Naive thymus-derived CD4-positive, alpha-beta T cell (primary cell): Measurements from ENCODE around the gene GHRH. TPM values are rescaled to one million over a fixed set of nuclear protein-coding genes. Genes with fewer than 3 reads are reported as not detected.
A peak's percentile ranks its signal among the peaks of the same experiment; 100 is the strongest.

Experiments used
- ATAC-seq: fragments of 150-1000 bp; cut with Tn5 transposase; 2 replicates; pipeline ENCODE4 v1.10.0; 2021; ENCODE audit warnings: mild to moderate bottlenecking, moderate library complexity
- CTCF ChIA-PET: fragments of 350-600 bp; sonication (Branson Sonifier 250); formaldehyde crosslinking; loops from one replicate; lab custom pipeline; 2021; ENCODE audit warnings: antibody characterized with exemption; lab: Charles Lee
- POLR2A ChIA-PET: fragments of 350-600 bp; sonication (Branson Sonifier 250); formaldehyde crosslinking; loops from one replicate; lab custom pipeline; 2021; ENCODE audit warnings: antibody characterized with exemption, inconsistent platforms; lab: Charles Lee
- DNase-seq, 9 donors: peaks; one replicate each; pipeline versions ENCODE4 v3.0.0 to v3.0.0-alpha.2; 2020 to 2022; ENCODE audit warnings: mixed read lengths in 1 of 9
- H3K27ac ChIP-seq: one replicate; pipeline ENCODE4 v1.7.0; 2013; ENCODE audit warnings: mild to moderate bottlenecking, low read depth, low read length, moderate library complexity
- H3K27me3 ChIP-seq, 2 donors: one replicate each; pipeline ENCODE4 v1.7.0; 2013; ENCODE audit warnings: low read length in 2 of 2, mild to moderate bottlenecking in 2 of 2, moderate library complexity in 2 of 2; ENCODE audit not compliant: control insufficient read depth in 2 of 2, insufficient read depth in 2 of 2
- H3K36me3 ChIP-seq, 3 experiments: 1 replicate in 2 of 3; 2 replicates in 1 of 3; pipeline ENCODE4 v1.7.0; 2013; ENCODE audit warnings: low read length in 3 of 3, mild to moderate bottlenecking in 3 of 3, moderate library complexity in 1 of 3; ENCODE audit not compliant: insufficient read depth in 3 of 3, control insufficient read depth in 2 of 3
- H3K4me1 ChIP-seq, 2 donors: one replicate each; pipeline ENCODE4 v1.7.0; 2013; ENCODE audit warnings: low read length in 2 of 2, mild to moderate bottlenecking in 2 of 2, moderate library complexity in 1 of 2; ENCODE audit not compliant: control insufficient read depth in 2 of 2, insufficient read depth in 2 of 2
- H3K4me3 ChIP-seq: 2 replicates; pipeline ENCODE4 v1.7.0; 2013; ENCODE audit warnings: mild to moderate bottlenecking, low read length
- H3K9me3 ChIP-seq, 3 experiments: 1 replicate in 2 of 3; 2 replicates in 1 of 3; pipeline ENCODE4 v1.7.0; 2013; ENCODE audit warnings: low read length in 3 of 3; ENCODE audit not compliant: control insufficient read depth in 2 of 3
- H3K27ac Mint-ChIP-seq, 9 donors: one replicate each; pipeline ENCODE4 v1.8.0; 2020 to 2022; ENCODE audit warnings: mixed read lengths in 9 of 9, mild to moderate bottlenecking in 8 of 9, moderate library complexity in 5 of 9, inconsistent platforms in 2 of 9
- H3K27me3 Mint-ChIP-seq, 5 donors: one replicate each; pipeline ENCODE4 v1.8.0; 2021 to 2022; ENCODE audit warnings: mixed read lengths in 5 of 5, mild to moderate bottlenecking in 1 of 5
- H3K36me3 Mint-ChIP-seq, 5 donors: one replicate each; pipeline ENCODE4 v1.8.0; 2020 to 2022; ENCODE audit warnings: mixed read lengths in 5 of 5, mild to moderate bottlenecking in 3 of 5, inconsistent platforms in 1 of 5
- H3K4me1 Mint-ChIP-seq, 7 donors: one replicate each; pipeline ENCODE4 v1.8.0; 2020 to 2022; ENCODE audit warnings: mixed read lengths in 7 of 7, mild to moderate bottlenecking in 3 of 7, inconsistent platforms in 1 of 7
- H3K4me3 Mint-ChIP-seq, 10 donors: one replicate each; pipeline ENCODE4 v1.8.0; 2020 to 2022; ENCODE audit warnings: mild to moderate bottlenecking in 10 of 10, mixed read lengths in 10 of 10, moderate library complexity in 6 of 10, inconsistent platforms in 2 of 10
- H3K9me3 Mint-ChIP-seq, 11 donors: one replicate each; pipeline ENCODE4 v1.8.0; 2020 to 2022; ENCODE audit warnings: mixed read lengths in 11 of 11, mild to moderate bottlenecking in 4 of 11, inconsistent platforms in 1 of 11, moderate library complexity in 1 of 11
- intact Hi-C, 2 donors: fragments of 100-400 bp; cut with micrococcal nuclease; formaldehyde crosslinking; loops; one replicate each; pipeline ENCODE4 v1.15.1; 2023
- polyA plus RNA-seq, 2 donors: library from polyadenylated mRNA; unstranded; fragments of 300-500 nt; fragmentation: Illumina TruSeq; gene quantifications; one replicate each; pipeline ENCODE4 v1.2.3, GENCODE V29; 2021
- total RNA-seq, 6 experiments: library from RNA in 5 of 6; stranded (reverse) in 5 of 6; gene quantifications; 1 replicate in 5 of 6; 2 replicates in 1 of 6; pipeline ENCODE4 v1.2.3 and lab custom pipeline; 2021 to 2026

The GHRH gene
- total and polyA plus RNA-seq, 7 experiments from 2014 or later = not detected

DNA sequence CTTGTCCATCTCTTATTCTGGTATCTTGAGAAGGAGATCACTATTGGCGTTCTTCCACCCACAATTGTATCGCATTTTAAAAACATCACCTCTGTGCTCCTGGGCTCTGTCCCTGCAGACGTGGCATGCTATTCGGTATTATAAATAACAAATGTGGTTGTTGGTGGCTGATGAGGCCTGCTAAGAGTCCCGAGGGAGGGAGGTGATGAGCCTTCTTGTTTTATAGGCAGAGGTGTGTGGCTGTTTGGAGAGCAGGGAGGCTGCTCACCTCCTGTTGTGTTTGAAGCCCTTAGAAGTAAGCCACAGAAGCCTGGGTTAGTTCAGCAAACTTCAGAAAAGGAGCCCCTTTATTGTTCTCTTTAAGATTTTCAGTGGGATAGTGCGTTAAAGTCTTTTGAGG is 43.5 kb upstream of the GHRH start:
- H3K4me1 Mint-ChIP-seq = peaks cover 7 to 22% (median 14%) of the 10 kb centered on the region in 7 donors
- Histone ChIP-seq H3K36me3 (peaks cover 8 to 49% (median 9%) of the 10 kb centered on the region in 3 experiments), H3K4me1 (no peaks in the 10 kb centered on the region), H3K27me3 (no peaks in the 10 kb centered on the region), H3K27ac (no peak overlapping the region), H3K4me3 (no peak overlapping the region), H3K9me3 (no peaks in the 10 kb centered on the region)
- H3K27ac Mint-ChIP-seq = peak overlapping the region in 3 of 9 donors; percentile 28 to 62 (median 58)
- ChIA-PET CTCF (no interaction called here), POLR2A (no interaction called here)
- intact Hi-C loops = no loop called here
- ATAC-seq (no peak), DNase-seq (no peak)
- H3K9me3 Mint-ChIP-seq = no peaks in the 10 kb centered on the region
- H3K27me3 Mint-ChIP-seq = no peaks in the 10 kb centered on the region
- H3K36me3 Mint-ChIP-seq = peaks cover 12 to 53% (median 26%) of the 10 kb centered on the region in 5 donors
- H3K4me3 Mint-ChIP-seq = no peak overlapping the region

DNA sequence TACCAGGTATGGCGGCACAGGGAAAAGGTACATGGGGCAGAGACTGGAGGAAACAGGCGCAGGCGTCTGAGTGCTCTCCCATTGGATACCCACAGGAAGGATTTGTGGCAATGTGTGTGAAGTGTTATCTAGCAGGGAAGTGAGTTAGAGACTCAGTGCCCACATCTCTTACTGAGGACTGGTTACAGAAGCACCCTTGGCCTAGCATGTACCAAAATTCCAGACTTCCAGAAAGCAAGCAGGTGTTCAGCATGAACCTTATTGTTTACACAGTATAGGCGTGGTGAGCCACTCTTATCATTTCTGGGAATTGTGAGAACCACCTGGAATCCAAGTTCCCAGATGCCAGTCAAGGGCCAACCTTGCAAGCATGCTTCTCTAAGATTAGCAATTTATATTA is 42.0 kb upstream of the GHRH start:
- Mint-ChIP-seq H3K4me3 (no peak overlapping the region), H3K36me3 (peaks cover 12 to 49% (median 28%) of the 10 kb centered on the region in 5 donors)

DNA sequence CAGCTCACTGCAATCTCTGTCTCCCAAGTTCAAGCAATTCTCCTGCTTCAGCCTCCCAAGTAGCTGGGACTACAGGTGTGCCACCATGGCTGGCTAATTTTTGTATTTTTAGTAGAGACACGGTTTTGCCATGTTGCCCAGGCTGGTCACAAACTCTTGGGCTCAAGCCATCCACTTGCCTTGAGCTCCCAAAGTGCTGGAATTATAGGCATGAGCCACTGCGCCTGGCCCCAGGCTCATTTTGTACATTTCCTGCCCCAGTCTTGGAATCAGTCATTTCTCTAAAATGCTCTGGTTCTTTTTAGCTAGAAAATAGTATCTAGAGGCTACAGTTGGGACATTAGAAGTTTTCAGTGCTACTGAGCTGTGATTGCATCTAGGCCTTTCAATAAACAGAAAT is 41.4 kb upstream of the GHRH start:
- H3K36me3 Mint-ChIP-seq = peaks cover 12 to 43% (median 31%) of the 10 kb centered on the region in 5 donors

More for the DNA sequence above, 42.0 kb upstream of the GHRH start:
- ChIA-PET POLR2A (no interaction called here), CTCF (no interaction called here)
- H3K9me3 Mint-ChIP-seq = no peaks in the 10 kb centered on the region
- H3K27me3 Mint-ChIP-seq = no peaks in the 10 kb centered on the region
- peaks cover 7 to 20% (median 16%) of the 10 kb centered on the region in 7 donors for H3K4me1 Mint-ChIP-seq
- ATAC-seq (no peak), DNase-seq (no peak)
- Histone ChIP-seq H3K9me3 (no peaks in the 10 kb centered on the region), H3K36me3 (peaks cover 8 to 52% (median 9%) of the 10 kb centered on the region in 3 experiments), H3K27ac (no peak overlapping the region), H3K4me1 (no peaks in the 10 kb centered on the region), H3K27me3 (no peaks in the 10 kb centered on the region), H3K4me3 (no peak overlapping the region)
- intact Hi-C loops = no loop called here
- peak overlapping the region in 1 of 9 donors; percentile 86 for H3K27ac Mint-ChIP-seq

DNA sequence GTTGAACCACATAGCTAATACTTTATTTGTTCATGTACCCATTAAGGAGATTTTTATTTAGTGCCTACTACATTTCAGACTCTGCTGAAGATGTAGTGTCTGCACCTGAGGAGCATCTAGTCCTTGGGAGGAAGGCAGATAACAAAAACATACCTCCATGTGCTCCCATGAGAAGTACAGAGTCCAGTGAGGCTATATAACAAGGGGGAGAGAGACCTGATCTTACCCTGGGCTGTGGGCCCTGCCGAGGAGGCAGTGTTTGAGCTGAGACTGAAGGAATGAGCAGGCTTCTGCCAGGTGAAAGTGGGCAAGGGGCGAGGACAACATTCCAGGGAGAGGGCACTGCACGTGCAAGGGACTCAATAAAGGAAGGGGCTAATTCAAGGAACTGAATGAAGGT is 39.9 kb upstream of the GHRH start:
- no peak overlapping the region for H3K27ac Mint-ChIP-seq
- peaks cover 12 to 49% (median 38%) of the 10 kb centered on the region in 5 donors for H3K36me3 Mint-ChIP-seq
- H3K27me3 ChIP-seq = no peaks in the 10 kb centered on the region
- H3K9me3 Mint-ChIP-seq = no peaks in the 10 kb centered on the region
- CTCF ChIA-PET = interaction anchor here (0.6 kb wide), 1 partner anchor 232 kb away, joined by 3 read pairs; no protein-coding TSS in a partner anchor
- no peaks in the 10 kb centered on the region for H3K27me3 Mint-ChIP-seq
- intact Hi-C loops = no loop called here
- no peak overlapping the region for H3K27ac ChIP-seq
- no peaks in the 10 kb centered on the region for H3K4me1 ChIP-seq
- POLR2A ChIA-PET = interaction anchor here (0.8 kb wide), 1 partner anchor 11 kb away, joined by 3 read pairs; no protein-coding TSS in a partner anchor
- DNase-seq (no peak), ATAC-seq (no peak)
- H3K36me3 ChIP-seq = peaks cover 3 to 51% (median 9%) of the 10 kb centered on the region in 3 experiments
- peak overlapping the region in 1 of 10 donors; percentile 29 for H3K4me3 Mint-ChIP-seq
- H3K4me3 ChIP-seq = no peak overlapping the region
- H3K9me3 ChIP-seq = no peaks in the 10 kb centered on the region
- peaks cover 7 to 28% (median 24%) of the 10 kb centered on the region in 7 donors for H3K4me1 Mint-ChIP-seq

More for the DNA sequence above, 41.4 kb upstream of the GHRH start:
- H3K27ac Mint-ChIP-seq = no peak overlapping the region
- Histone ChIP-seq H3K9me3 (no peaks in the 10 kb centered on the region), H3K36me3 (peaks cover 8 to 52% (median 9%) of the 10 kb centered on the region in 3 experiments), H3K27ac (no peak overlapping the region), H3K4me1 (no peaks in the 10 kb centered on the region), H3K4me3 (no peak overlapping the region), H3K27me3 (no peaks in the 10 kb centered on the region)
- CTCF ChIA-PET = no interaction called here
- H3K4me3 Mint-ChIP-seq = no peak overlapping the region
- DNase-seq (no peak), ATAC-seq (no peak)
- H3K4me1 Mint-ChIP-seq = peaks cover 7 to 22% (median 19%) of the 10 kb centered on the region in 7 donors
- no peaks in the 10 kb centered on the region for H3K27me3 Mint-ChIP-seq
- no peaks in the 10 kb centered on the region for H3K9me3 Mint-ChIP-seq
- POLR2A ChIA-PET = no interaction called here
- intact Hi-C loops = no loop called here

DNA sequence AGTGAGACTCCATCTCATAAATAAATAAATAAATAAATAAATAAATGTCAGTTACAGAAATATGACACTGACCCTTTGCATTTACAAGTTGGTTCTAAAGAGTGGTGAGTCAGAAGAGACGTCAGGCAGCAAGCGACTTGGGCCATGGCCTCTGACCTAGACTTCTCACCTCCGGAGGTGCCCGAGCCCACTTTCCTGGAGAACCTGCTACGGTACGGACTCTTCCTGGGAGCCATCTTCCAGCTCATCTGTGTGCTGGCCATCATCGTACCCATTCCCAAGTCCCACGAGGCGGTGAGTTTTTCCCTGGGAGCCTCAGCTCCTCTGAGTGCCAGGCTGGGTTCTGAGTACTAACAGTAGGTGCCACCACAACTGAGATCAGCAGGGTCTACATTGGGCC is 39.5 kb upstream of the GHRH start:
- intact Hi-C loops = no loop called here
- CTCF ChIA-PET = no interaction called here
- no peaks in the 10 kb centered on the region for H3K27me3 ChIP-seq

DNA sequence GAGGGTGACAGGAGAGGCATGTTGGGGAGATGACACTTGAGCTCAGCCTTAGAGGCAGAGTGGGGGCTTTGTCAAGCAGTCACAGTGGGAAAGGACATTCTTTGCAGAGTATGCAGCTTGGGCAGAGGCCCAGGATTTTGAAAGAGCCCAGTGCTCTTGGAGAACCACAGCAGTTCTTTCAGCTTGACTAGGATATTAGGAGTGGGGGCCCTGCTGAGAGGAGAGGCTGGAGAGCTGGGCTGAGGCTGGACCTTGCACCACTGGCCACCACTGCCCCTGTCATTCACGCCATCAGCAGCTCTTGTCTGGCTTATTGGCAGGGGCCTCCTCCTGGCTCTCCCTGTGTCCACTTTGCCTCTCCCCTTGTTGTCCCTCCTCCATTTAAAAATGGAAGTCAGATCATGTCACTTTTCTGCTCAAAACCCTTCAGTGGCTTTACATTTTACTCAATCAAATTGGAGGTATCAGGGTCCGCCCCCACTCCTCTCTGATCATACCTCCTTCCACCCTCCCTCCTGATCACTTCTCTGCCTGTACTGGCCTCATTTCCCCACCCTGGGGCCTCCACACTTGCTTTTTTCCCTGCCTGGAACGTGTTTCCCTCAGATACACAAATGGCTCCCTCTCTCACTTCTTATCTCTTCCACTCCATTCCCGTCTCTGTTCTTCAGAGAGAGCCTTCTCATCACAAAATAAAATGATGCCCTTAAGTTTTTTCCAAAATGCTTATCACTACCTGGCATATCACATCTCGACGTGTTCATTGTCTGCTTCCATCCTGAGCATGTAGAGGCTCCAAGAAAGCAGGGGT is 38.3 kb upstream of the GHRH start:
- DNase-seq = no peak
- Histone ChIP-seq H3K4me1 (peaks cover 0 to 4% of the 10 kb centered on the region in 2 donors), H3K27me3 (no peaks in the 10 kb centered on the region), H3K9me3 (no peaks in the 10 kb centered on the region), H3K36me3 (peaks cover 3 to 39% (median 9%) of the 10 kb centered on the region in 3 experiments), H3K4me3 (no peak overlapping the region), H3K27ac (no peak overlapping the region)
- intact Hi-C loops = no loop called here
- peaks cover 9 to 46% (median 38%) of the 10 kb centered on the region in 5 donors for H3K36me3 Mint-ChIP-seq
- H3K4me3 Mint-ChIP-seq = no peak overlapping the region
- ChIA-PET CTCF (interaction anchor here (1.6 kb wide), 1 partner anchor 29 kb away, joined by 3 read pairs; no protein-coding TSS in a partner anchor), POLR2A (interaction anchor here (1.5 kb wide), 1 partner anchor 10 kb away, joined by 6 read pairs; the partner anchor contains the start of gene MANBAL)
- no peaks in the 10 kb centered on the region for H3K27me3 Mint-ChIP-seq
- H3K9me3 Mint-ChIP-seq = no peaks in the 10 kb centered on the region
- peaks cover 13 to 44% (median 38%) of the 10 kb centered on the region in 7 donors for H3K4me1 Mint-ChIP-seq
- H3K27ac Mint-ChIP-seq = peak overlapping the region in 2 of 9 donors; percentile 9 to 48
- ATAC-seq = no peak

More for the DNA sequence above, 39.5 kb upstream of the GHRH start:
- H3K4me3 Mint-ChIP-seq = no peak overlapping the region
- peaks cover 9 to 50% (median 38%) of the 10 kb centered on the region in 5 donors for H3K36me3 Mint-ChIP-seq
- no peak overlapping the region for H3K4me3 ChIP-seq
- POLR2A ChIA-PET = interaction anchor here (0.8 kb wide), 1 partner anchor 11 kb away, joined by 3 read pairs; no protein-coding TSS in a partner anchor
- no peaks in the 10 kb centered on the region for H3K9me3 Mint-ChIP-seq
- H3K27me3 Mint-ChIP-seq = no peaks in the 10 kb centered on the region
- H3K27ac ChIP-seq = no peak overlapping the region
- peaks cover 11 to 32% (median 26%) of the 10 kb centered on the region in 7 donors for H3K4me1 Mint-ChIP-seq
- no peaks in the 10 kb centered on the region for H3K9me3 ChIP-seq
- H3K36me3 ChIP-seq = peaks cover 3 to 46% (median 9%) of the 10 kb centered on the region in 3 experiments
- H3K27ac Mint-ChIP-seq = no peak overlapping the region
- ATAC-seq = no peak
- no peak for DNase-seq
- H3K4me1 ChIP-seq = no peaks in the 10 kb centered on the region
